ENCODE data around the gene GALNTL6.
"Not testable (repeated sequence)": the region's sequence is repeated elsewhere in the genome, so short reads cannot be mapped to it uniquely, and the experiment has no call there.

- TF ChIP-seq CTCF (IDR thresholded peaks at IDR 0.05; ENCODE audit: poor library complexity, severe bottlenecking); EZH2 (IDR thresholded peaks at IDR 0.05; ENCODE audit: borderline replicate concordance, insufficient read depth, low read length, poor library complexity, severe bottlenecking); EP300 (conservative IDR thresholded peaks at IDR 0.05; ENCODE audit: poor library complexity, severe bottlenecking): not testable (repeated sequence)
- TF ChIP-seq, protein P1, sequence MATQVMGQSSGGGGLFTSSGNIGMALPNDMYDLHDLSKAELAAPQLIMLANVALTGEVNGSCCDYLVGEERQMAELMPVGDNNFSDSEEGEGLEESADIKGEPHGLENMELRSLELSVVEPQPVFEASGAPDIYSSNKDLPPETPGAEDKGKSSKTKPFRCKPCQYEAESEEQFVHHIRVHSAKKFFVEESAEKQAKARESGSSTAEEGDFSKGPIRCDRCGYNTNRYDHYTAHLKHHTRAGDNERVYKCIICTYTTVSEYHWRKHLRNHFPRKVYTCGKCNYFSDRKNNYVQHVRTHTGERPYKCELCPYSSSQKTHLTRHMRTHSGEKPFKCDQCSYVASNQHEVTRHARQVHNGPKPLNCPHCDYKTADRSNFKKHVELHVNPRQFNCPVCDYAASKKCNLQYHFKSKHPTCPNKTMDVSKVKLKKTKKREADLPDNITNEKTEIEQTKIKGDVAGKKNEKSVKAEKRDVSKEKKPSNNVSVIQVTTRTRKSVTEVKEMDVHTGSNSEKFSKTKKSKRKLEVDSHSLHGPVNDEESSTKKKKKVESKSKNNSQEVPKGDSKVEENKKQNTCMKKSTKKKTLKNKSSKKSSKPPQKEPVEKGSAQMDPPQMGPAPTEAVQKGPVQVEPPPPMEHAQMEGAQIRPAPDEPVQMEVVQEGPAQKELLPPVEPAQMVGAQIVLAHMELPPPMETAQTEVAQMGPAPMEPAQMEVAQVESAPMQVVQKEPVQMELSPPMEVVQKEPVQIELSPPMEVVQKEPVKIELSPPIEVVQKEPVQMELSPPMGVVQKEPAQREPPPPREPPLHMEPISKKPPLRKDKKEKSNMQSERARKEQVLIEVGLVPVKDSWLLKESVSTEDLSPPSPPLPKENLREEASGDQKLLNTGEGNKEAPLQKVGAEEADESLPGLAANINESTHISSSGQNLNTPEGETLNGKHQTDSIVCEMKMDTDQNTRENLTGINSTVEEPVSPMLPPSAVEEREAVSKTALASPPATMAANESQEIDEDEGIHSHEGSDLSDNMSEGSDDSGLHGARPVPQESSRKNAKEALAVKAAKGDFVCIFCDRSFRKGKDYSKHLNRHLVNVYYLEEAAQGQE (IDR thresholded peaks at IDR 0.05; ENCODE audit: borderline replicate concordance), result not testable (repeated sequence)
These were observed 1143.1 kb downstream of the GALNTL6 start for GRCh38 chr4:172956340-172956739.
